ENCODE data around the gene KIF14. TPM values are rescaled to one million over a fixed set of nuclear protein-coding genes. Genes with fewer than 3 reads are reported as not detected.

The KIF14 gene
- 10 to 100 TPM in 1 of 2 donors, 1 to 10 TPM in 1; 8.7 to 18.5 TPM for total RNA-seq

- H3K27me3 Mint-ChIP-seq = no peaks in the 10 kb centered on the region
- no peaks in the 10 kb centered on the region for H3K36me3 Mint-ChIP-seq
- peaks cover 14 to 19% of the 10 kb centered on the region in 2 donors for H3K4me1 Mint-ChIP-seq (ENCODE audit: low read depth in 2 of 2)
- peak; percentile 96 for DNase-seq (ENCODE audit: low spot score)
- no peaks in the 10 kb centered on the region for H3K9me3 Mint-ChIP-seq
- peak within 1 kb of the TSS; percentile 81 to 93 for H3K27ac Mint-ChIP-seq
- peak; percentile 98 to 99 for ATAC-seq
- H3K4me3 Mint-ChIP-seq = peak within 1 kb of the TSS; percentile 93
These were observed at the start of gene KIF14 for GRCh38 chr1:200620273-200621131. TSS of gene KIF14 (minus strand) at chr1:200620751. CDS start at chr1:200618723, 2,028 bp downstream.

- Mint-ChIP-seq H3K36me3 (peaks cover 9% of the 10 kb centered on the region), H3K27me3 (no peaks in the 10 kb centered on the region), H3K4me3 (peak within 1 kb of the TSS; percentile 93), H3K27ac (peak within 1 kb of the TSS; percentile 94 to 96), H3K4me1 (ENCODE audit: low read depth in 2 of 2) (peaks cover 33 to 37% of the 10 kb centered on the region in 2 donors), H3K9me3 (no peaks in the 10 kb centered on the region)
- ATAC-seq (peak; percentile 92 to 95), DNase-seq (ENCODE audit: low spot score) (peak; percentile 95)
These were observed 49.0 kb upstream of the KIF14 start, which contains the start of gene DDX59 for GRCh38 chr1:200669314-200670241. TSS of gene DDX59 (minus strand) at chr1:200669907. CDS start at chr1:200666740, 3,167 bp downstream.

- DNase-seq (ENCODE audit: low spot score) = no peak
- peak overlapping the region; percentile 94 to 96 for H3K27ac Mint-ChIP-seq
- H3K36me3 Mint-ChIP-seq = peaks cover 17% of the 10 kb centered on the region
- H3K9me3 Mint-ChIP-seq = no peaks in the 10 kb centered on the region
- ATAC-seq = no peak
- peaks cover 40 to 46% of the 10 kb centered on the region in 2 donors for H3K4me1 Mint-ChIP-seq (ENCODE audit: low read depth in 2 of 2)
- peak overlapping the region; percentile 93 for H3K4me3 Mint-ChIP-seq
- no peaks in the 10 kb centered on the region for H3K27me3 Mint-ChIP-seq
These were observed 48.2 kb upstream of the KIF14 start for GRCh38 chr1:200668514-200669313.

- peak overlapping the region in 1 of 2 donors; percentile 45 for H3K27ac Mint-ChIP-seq
- ATAC-seq (no peak), DNase-seq (ENCODE audit: low spot score) (no peak)
- no peaks in the 10 kb centered on the region for H3K27me3 Mint-ChIP-seq
- no peaks in the 10 kb centered on the region for H3K9me3 Mint-ChIP-seq
- H3K4me1 Mint-ChIP-seq (ENCODE audit: low read depth in 2 of 2) = peaks cover 43 to 47% of the 10 kb centered on the region in 2 donors
- peaks cover 21% of the 10 kb centered on the region for H3K36me3 Mint-ChIP-seq
- no peak overlapping the region for H3K4me3 Mint-ChIP-seq
These were observed 45.8 kb upstream of the KIF14 start for GRCh38 chr1:200666309-200666708.

- H3K27me3 Mint-ChIP-seq = no peaks in the 10 kb centered on the region
- H3K36me3 Mint-ChIP-seq = peaks cover 24% of the 10 kb centered on the region
- no peak overlapping the region for H3K27ac Mint-ChIP-seq
- no peak overlapping the region for H3K4me3 Mint-ChIP-seq
- no peaks in the 10 kb centered on the region for H3K9me3 Mint-ChIP-seq
- peaks cover 39 to 45% of the 10 kb centered on the region in 2 donors for H3K4me1 Mint-ChIP-seq (ENCODE audit: low read depth in 2 of 2)
- ATAC-seq = no peak
- DNase-seq (ENCODE audit: low spot score) = no peak
These were observed 45.3 kb upstream of the KIF14 start for GRCh38 chr1:200665861-200666260.

- H3K4me3 Mint-ChIP-seq = no peak overlapping the region
- no peak for ATAC-seq
- peaks cover 19 to 27% of the 10 kb centered on the region in 2 donors for H3K4me1 Mint-ChIP-seq (ENCODE audit: low read depth in 2 of 2)
- H3K9me3 Mint-ChIP-seq = no peaks in the 10 kb centered on the region
- H3K27ac Mint-ChIP-seq = no peak overlapping the region
- no peak for DNase-seq (ENCODE audit: low spot score)
- H3K36me3 Mint-ChIP-seq = peaks cover 29% of the 10 kb centered on the region
- no peaks in the 10 kb centered on the region for H3K27me3 Mint-ChIP-seq
These were observed 40.2 kb upstream of the KIF14 start for GRCh38 chr1:200660719-200661118.

- H3K27ac Mint-ChIP-seq = no peak overlapping the region
- ATAC-seq = no peak
- H3K4me3 Mint-ChIP-seq = no peak overlapping the region
- H3K4me1 Mint-ChIP-seq (ENCODE audit: low read depth in 2 of 2) = peaks cover 27 to 28% of the 10 kb centered on the region in 2 donors
- no peaks in the 10 kb centered on the region for H3K27me3 Mint-ChIP-seq
- H3K9me3 Mint-ChIP-seq = no peaks in the 10 kb centered on the region
- peaks cover 36% of the 10 kb centered on the region for H3K36me3 Mint-ChIP-seq
- DNase-seq (ENCODE audit: low spot score) = no peak
These were observed 38.7 kb upstream of the KIF14 start for GRCh38 chr1:200659269-200659668.

- ATAC-seq = no peak
- Mint-ChIP-seq H3K27me3 (no peaks in the 10 kb centered on the region), H3K36me3 (peaks cover 39% of the 10 kb centered on the region), H3K9me3 (no peaks in the 10 kb centered on the region), H3K4me1 (ENCODE audit: low read depth in 2 of 2) (peaks cover 28 to 30% of the 10 kb centered on the region in 2 donors), H3K4me3 (no peak overlapping the region), H3K27ac (no peak overlapping the region)
- DNase-seq (ENCODE audit: low spot score) = no peak
These were observed 37.7 kb upstream of the KIF14 start for GRCh38 chr1:200658037-200658818.

GRCh38 chr1:200654660-200655059, 34.1 kb upstream of the KIF14 start:
- Mint-ChIP-seq H3K4me1 (ENCODE audit: low read depth in 2 of 2) (peaks cover 23 to 30% of the 10 kb centered on the region in 2 donors), H3K36me3 (peaks cover 33% of the 10 kb centered on the region), H3K9me3 (no peaks in the 10 kb centered on the region), H3K4me3 (no peak overlapping the region), H3K27me3 (no peaks in the 10 kb centered on the region), H3K27ac (peak overlapping the region; percentile 41 to 66)
- no peak for ATAC-seq
- no peak for DNase-seq (ENCODE audit: low spot score)

GRCh38 chr1:200653022-200653462, 32.5 kb upstream of the KIF14 start:
- Mint-ChIP-seq H3K27me3 (no peaks in the 10 kb centered on the region), H3K36me3 (peaks cover 33% of the 10 kb centered on the region), H3K27ac (peak overlapping the region; percentile 30 to 66), H3K4me3 (peak overlapping the region; percentile 57), H3K9me3 (no peaks in the 10 kb centered on the region), H3K4me1 (ENCODE audit: low read depth in 2 of 2) (peaks cover 23 to 30% of the 10 kb centered on the region in 2 donors)
- ATAC-seq (peak in 1 of 2 donors; percentile 71), DNase-seq (ENCODE audit: low spot score) (no peak)

GRCh38 chr1:200652378-200652777, 31.8 kb upstream of the KIF14 start:
- Mint-ChIP-seq H3K4me3 (no peak overlapping the region), H3K4me1 (ENCODE audit: low read depth in 2 of 2) (peaks cover 23 to 30% of the 10 kb centered on the region in 2 donors), H3K36me3 (peaks cover 33% of the 10 kb centered on the region), H3K27ac (peak overlapping the region; percentile 30 to 66), H3K27me3 (no peaks in the 10 kb centered on the region), H3K9me3 (no peaks in the 10 kb centered on the region)
- DNase-seq (ENCODE audit: low spot score) = no peak
- ATAC-seq = no peak

GRCh38 chr1:200646515-200646914, 26.0 kb upstream of the KIF14 start:
- H3K36me3 Mint-ChIP-seq = peaks cover 7% of the 10 kb centered on the region
- H3K27ac Mint-ChIP-seq = no peak overlapping the region
- H3K27me3 Mint-ChIP-seq = no peaks in the 10 kb centered on the region

More at GRCh38 chr1:200646515-200646914, 26.0 kb upstream of the KIF14 start:
- Mint-ChIP-seq H3K9me3 (no peaks in the 10 kb centered on the region), H3K4me3 (no peak overlapping the region), H3K4me1 (ENCODE audit: low read depth in 2 of 2) (no peaks in the 10 kb centered on the region)
- DNase-seq (ENCODE audit: low spot score) (no peak), ATAC-seq (no peak)

All from natural killer cell treated with Interleukin-12 subunit alpha and Interleukin-12 subunit beta and Interleukin-15 and Interleukin-18, amount 100 ng/mL, for 72 hours (primary cell).